ENCODE data around the gene SPR.

- no peak for TF ChIP-seq CTCF (conservative IDR thresholded peaks at IDR 0.05)
- TF ChIP-seq ZFX (IDR thresholded peaks at IDR 0.05) = no peak
Observed at GRCh38 chr2:72895759-72896281, 8.6 kb downstream of the SPR start.
